AG08396 (cell line): ENCODE data around the gene COX7B2.

ENCODE experiments used
- DNase-seq: peaks from one replicate; pipeline ENCODE4 v3.0.0; 2012; ENCODE audit warnings: low spot score, mixed read lengths

Gene COX7B2

DNA sequence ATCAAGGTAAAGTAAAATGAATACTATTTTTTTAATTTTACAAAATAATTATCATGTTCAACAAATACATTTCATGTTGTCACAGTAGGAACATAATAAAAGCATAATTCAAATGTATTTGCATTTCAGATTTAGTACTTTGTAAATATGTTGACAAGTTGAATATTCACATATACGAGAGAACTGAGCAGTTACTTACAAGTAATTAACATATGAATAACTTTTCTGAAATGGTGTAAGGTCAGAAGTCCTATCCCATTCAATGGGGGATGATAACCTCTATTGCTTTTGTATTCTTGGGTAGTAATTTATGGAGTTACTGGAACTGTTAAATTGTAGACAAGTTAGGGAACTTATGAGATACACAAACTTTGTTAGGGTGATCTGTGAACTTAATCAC, 191.1 kb downstream of the COX7B2 start:
- DNase-seq = no peak

DNA sequence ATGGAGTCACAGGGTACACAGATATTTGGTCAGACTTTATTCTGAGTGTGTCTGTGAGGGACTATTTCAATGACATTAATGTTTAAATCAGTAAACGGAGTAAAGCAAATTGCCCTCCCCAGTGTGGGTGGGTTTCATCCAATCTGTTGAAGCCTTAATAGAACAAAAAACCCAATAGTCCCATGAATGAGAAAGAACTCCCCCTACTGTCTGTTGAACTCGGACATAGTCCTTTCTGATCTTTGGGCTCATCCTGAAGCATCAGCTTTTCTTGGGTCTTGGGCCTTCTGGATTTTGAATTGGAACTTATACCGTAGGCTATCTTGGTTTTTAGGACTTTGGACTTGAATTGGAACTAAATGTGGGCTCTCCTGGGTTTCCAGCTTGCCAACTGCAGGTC, 193.6 kb downstream of the COX7B2 start:
- DNase-seq = no peak

GRCh38 chr4:46698891-46699290, 210.2 kb downstream of the COX7B2 start:
- no peak for DNase-seq
